ENCODE results near the gene AXIN1.

- TF ChIP-seq CTCF (IDR thresholded peaks at IDR 0.05; ENCODE audit: low read length) (no peak), EZH2 (optimal IDR thresholded peaks at IDR 0.05; ENCODE audit: low read depth, low read length) (no peak), EZH2phosphoT487 (IDR thresholded peaks at IDR 0.05; ENCODE audit: low read length) (no peak)
These were observed 31.0 kb downstream of the AXIN1 start for GRCh38 chr16:321532-321931.
